ENCODE measurements around the gene RAD18. TPM values are rescaled to one million over a fixed set of nuclear protein-coding genes. Genes with fewer than 3 reads are reported as not detected.

RAD18 gene
- total and polyA plus RNA-seq, 2 experiments from 2014 or later, result 6.0 to 6.5 TPM

GRCh38 chr3:8968375-8968882, 5.2 kb upstream of the RAD18 start:
- no peaks in the 10 kb centered on the region for H3K27me3 ChIP-seq
- H4K20me1 ChIP-seq (ENCODE audit: insufficient read depth, poor library complexity, severe bottlenecking), result no peaks in the 10 kb centered on the region
- DNase-seq (ENCODE audit: low spot score), result no peak
- no peaks in the 10 kb centered on the region for H3K79me2 ChIP-seq
- no peak overlapping the region for H3K27ac ChIP-seq
- H2AFZ ChIP-seq, result no peak overlapping the region
- no peaks in the 10 kb centered on the region for H3K36me3 ChIP-seq (replicated peaks; ENCODE audit: insufficient read depth, low read depth)
- H3K4me2 ChIP-seq, result no peak overlapping the region
- H3K9me2 ChIP-seq (replicated peaks; ENCODE audit: insufficient read depth), result no peaks in the 10 kb centered on the region
- H3K4me3 ChIP-seq, result no peak overlapping the region
- no peak for TF ChIP-seq CTCF (IDR thresholded peaks at IDR 0.05; ENCODE audit: poor library complexity)
- no peak for TF ChIP-seq EZH2 (IDR thresholded peaks at IDR 0.05; ENCODE audit: borderline replicate concordance)
- no peak for TF ChIP-seq EZH2phosphoT487 (IDR thresholded peaks at IDR 0.05; ENCODE audit: low read depth, severe bottlenecking, unreplicated experiment)
- H3K4me1 ChIP-seq (ENCODE audit: insufficient read depth), result peaks cover 8% of the 10 kb centered on the region
- WGBS (ENCODE audit: low lambda C conversion rate, missing lambda C conversion rate), result 91% methylated on average over 5 of the region's 5 CpGs
- H3K9me3 ChIP-seq (ENCODE audit: low read depth), result no peaks in the 10 kb centered on the region

- 89% methylated on average over 5 of the region's 5 CpGs for WGBS (ENCODE audit: low lambda C conversion rate, missing lambda C conversion rate)
- Histone ChIP-seq H3K4me2 (no peak overlapping the region), H3K4me3 (no peak overlapping the region), H3K36me3 (replicated peaks; ENCODE audit: insufficient read depth, low read depth) (no peaks in the 10 kb centered on the region), H3K27ac (no peak overlapping the region), H3K4me1 (ENCODE audit: insufficient read depth) (peaks cover 8% of the 10 kb centered on the region), H3K27me3 (no peaks in the 10 kb centered on the region), H3K9me3 (ENCODE audit: low read depth) (no peaks in the 10 kb centered on the region), H2AFZ (no peak overlapping the region), H3K9me2 (replicated peaks; ENCODE audit: insufficient read depth) (no peaks in the 10 kb centered on the region), H3K79me2 (peaks cover 5% of the 10 kb centered on the region), H4K20me1 (ENCODE audit: insufficient read depth, poor library complexity, severe bottlenecking) (no peaks in the 10 kb centered on the region)
- DNase-seq (ENCODE audit: low spot score), result no peak
- TF ChIP-seq CTCF (IDR thresholded peaks at IDR 0.05; ENCODE audit: poor library complexity), result no peak
- TF ChIP-seq EZH2phosphoT487 (IDR thresholded peaks at IDR 0.05; ENCODE audit: low read depth, severe bottlenecking, unreplicated experiment), result no peak
- no peak for TF ChIP-seq EZH2 (IDR thresholded peaks at IDR 0.05; ENCODE audit: borderline replicate concordance)
Measured at GRCh38 chr3:8967553-8967952, 4.3 kb upstream of the RAD18 start.

GRCh38 chr3:8966820-8967348, 3.6 kb upstream of the RAD18 start:
- Histone ChIP-seq H3K27ac (no peak overlapping the region), H3K9me3 (ENCODE audit: low read depth) (no peaks in the 10 kb centered on the region), H3K36me3 (replicated peaks; ENCODE audit: insufficient read depth, low read depth) (no peaks in the 10 kb centered on the region), H3K4me2 (no peak overlapping the region), H4K20me1 (ENCODE audit: insufficient read depth, poor library complexity, severe bottlenecking) (no peaks in the 10 kb centered on the region), H3K4me1 (ENCODE audit: insufficient read depth) (peaks cover 12% of the 10 kb centered on the region), H3K9me2 (replicated peaks; ENCODE audit: insufficient read depth) (no peaks in the 10 kb centered on the region), H2AFZ (no peak overlapping the region), H3K4me3 (no peak overlapping the region), H3K79me2 (peaks cover 12% of the 10 kb centered on the region), H3K27me3 (no peaks in the 10 kb centered on the region)
- TF ChIP-seq EZH2phosphoT487 (IDR thresholded peaks at IDR 0.05; ENCODE audit: low read depth, severe bottlenecking, unreplicated experiment), result no peak
- no peak for TF ChIP-seq CTCF (IDR thresholded peaks at IDR 0.05; ENCODE audit: poor library complexity)
- no peak for TF ChIP-seq EZH2 (IDR thresholded peaks at IDR 0.05; ENCODE audit: borderline replicate concordance)
- no peak for DNase-seq (ENCODE audit: low spot score)
- WGBS (ENCODE audit: low lambda C conversion rate, missing lambda C conversion rate), result 92% methylated on average over 2 of the region's 3 CpGs

Data from hepatocyte (in vitro differentiated cells).